Hematopoietic multipotent progenitor cell treated with erythropoietin and hydrocortisone succinate and interleukin-3 and kit ligand, for 4 days (in vitro differentiated cells): ENCODE measurements around the gene HMGA1.
"Not testable (repeated sequence)": the region's sequence is repeated elsewhere in the genome, so short reads cannot be mapped to it uniquely, and the experiment has no call there.

ENCODE experiments used
- DNase-seq: peaks from one replicate; pipeline ENCODE4 v3.0.0-alpha.2; 2015

HMGA1 gene

GRCh38 chr6:34241351-34242215, 4.9 kb downstream of the HMGA1 start:
- DNase-seq, result no peak

GRCh38 chr6:34242252-34243130, 5.8 kb downstream of the HMGA1 start:
- DNase-seq, result no peak

- DNase-seq, result no peak
Observed at GRCh38 chr6:34243131-34243771, 6.6 kb downstream of the HMGA1 start.

- DNase-seq, result peak; percentile 91
Observed at GRCh38 chr6:34243901-34244884, 7.5 kb downstream of the HMGA1 start.

DNA sequence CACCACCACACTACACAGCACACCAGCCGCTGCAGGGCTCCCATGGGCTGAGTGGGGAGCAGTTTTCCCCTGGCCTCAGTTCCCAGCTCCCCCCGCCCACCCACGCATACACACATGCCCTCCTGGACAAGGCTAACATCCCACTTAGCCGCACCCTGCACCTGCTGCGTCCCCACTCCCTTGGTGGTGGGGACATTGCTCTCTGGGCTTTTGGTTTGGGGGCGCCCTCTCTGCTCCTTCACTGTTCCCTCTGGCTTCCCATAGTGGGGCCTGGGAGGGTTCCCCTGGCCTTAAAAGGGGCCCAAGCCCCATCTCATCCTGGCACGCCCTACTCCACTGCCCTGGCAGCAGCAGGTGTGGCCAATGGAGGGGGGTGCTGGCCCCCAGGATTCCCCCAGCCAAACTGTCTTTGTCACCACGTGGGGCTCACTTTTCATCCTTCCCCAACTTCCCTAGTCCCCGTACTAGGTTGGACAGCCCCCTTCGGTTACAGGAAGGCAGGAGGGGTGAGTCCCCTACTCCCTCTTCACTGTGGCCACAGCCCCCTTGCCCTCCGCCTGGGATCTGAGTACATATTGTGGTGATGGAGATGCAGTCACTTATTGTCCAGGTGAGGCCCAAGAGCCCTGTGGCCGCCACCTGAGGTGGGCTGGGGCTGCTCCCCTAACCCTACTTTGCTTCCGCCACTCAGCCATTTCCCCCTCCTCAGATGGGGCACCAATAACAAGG, 8.5 kb downstream of the HMGA1 start:
- DNase-seq, result not testable (repeated sequence)

- DNase-seq, result not testable (repeated sequence)
Observed at GRCh38 chr6:34245761-34246140, 9.1 kb downstream of the HMGA1 start.

DNA sequence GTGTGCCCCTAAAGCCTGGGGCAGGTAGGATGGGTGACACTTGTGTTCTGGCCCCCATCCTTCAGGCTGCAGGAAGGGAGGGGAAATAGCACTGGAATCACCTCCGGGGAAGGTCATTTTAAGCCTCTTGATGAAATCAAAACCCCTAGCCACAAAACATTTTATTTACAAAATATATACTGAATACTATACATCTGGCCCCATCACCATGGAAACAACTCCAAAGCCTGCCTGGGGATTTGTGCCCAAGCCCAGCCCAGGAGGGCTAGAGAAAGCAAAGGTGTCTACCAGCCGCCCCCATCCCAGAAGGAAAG, 9.5 kb downstream of the HMGA1 start:
- DNase-seq, result no peak

- DNase-seq, result peak; percentile 81
Observed at GRCh38 chr6:34246563-34247391, 10.1 kb downstream of the HMGA1 start.

GRCh38 chr6:34247481-34248197, 11.0 kb downstream of the HMGA1 start:
- DNase-seq, result no peak

DNA sequence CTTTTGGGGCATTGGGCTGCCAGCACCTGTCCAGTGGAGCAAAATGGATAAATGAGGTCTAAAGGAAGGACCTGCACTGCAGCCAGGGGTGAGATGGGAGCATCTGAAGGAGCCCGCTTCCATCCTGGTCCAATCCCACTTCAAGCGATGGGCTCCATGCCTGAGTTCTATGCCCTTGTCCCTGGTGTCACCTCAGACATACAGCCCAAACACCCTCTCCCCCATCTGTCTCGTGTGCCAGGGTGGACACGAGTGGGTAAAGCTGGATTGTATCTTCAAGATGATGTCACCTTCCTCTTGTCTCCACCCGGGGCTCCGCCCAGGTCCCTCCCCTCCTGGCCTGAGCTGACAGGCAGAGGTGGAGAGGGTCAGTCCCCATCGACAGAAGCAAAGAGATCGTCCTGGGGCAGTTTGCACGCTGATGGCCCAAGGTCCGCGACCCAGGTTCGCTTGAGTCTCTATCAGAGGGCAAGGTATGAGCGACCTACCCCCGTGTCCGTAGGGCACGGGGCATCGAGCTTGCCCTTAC, 11.6 kb downstream of the HMGA1 start:
- DNase-seq, result peak; percentile 69

GRCh38 chr6:34248727-34249468, 12.2 kb downstream of the HMGA1 start, which contains the start of gene SMIM29:
Gene SMIM29 (minus strand): TSS chr6:34249006. CDS start chr6:34247791, 1,215 bp downstream.
- DNase-seq, result peak; percentile 98

- no peak for DNase-seq
Observed at GRCh38 chr6:34249469-34250261, 13.0 kb downstream of the HMGA1 start.

DNA sequence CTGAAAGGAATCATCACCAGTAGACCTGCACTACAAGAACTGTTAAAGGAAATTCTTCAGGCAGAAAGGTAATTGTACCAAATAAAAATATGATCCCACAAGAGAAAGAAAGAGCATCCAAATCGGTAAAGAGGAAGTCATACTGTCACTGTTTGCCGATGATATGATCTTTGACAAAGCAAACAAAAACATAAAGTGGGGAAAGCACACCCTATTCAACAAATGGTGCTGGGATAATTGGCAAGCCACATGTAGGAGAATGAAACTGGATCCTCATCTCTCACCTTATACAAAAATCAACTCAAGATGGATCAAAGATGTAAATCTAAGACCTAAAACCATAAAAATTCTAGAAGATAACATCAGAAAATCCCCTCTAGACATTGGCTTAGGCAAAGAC, 15.7 kb downstream of the HMGA1 start:
- not testable (repeated sequence) for DNase-seq

DNA sequence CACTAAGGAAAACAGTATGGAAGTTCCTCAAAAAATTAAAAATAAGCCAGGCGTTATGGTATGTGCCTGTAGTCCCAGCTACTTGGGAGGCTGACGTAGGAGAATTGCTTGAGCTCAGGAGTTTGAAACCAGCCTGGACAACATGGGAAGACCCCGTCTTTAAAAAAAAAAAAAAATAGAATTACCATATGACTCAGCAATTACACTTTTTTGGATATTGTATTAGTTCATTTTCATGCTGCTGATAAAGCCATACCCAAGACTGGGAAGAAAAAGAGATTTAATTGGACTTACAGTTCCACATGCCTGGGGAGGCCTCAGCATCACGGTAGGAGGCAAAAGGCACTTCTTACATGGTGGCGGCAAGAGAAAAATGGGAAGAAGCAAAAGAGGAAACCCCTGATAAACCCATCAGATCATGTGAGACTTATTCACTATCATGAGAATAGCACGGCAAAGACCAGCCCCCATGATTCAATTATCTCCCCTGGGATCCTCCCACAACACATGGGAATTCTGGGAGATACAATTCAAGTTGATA, 22.9 kb downstream of the HMGA1 start:
- no peak for DNase-seq

- DNase-seq, result no peak
Observed at GRCh38 chr6:34260576-34261267, 24.0 kb downstream of the HMGA1 start.

DNA sequence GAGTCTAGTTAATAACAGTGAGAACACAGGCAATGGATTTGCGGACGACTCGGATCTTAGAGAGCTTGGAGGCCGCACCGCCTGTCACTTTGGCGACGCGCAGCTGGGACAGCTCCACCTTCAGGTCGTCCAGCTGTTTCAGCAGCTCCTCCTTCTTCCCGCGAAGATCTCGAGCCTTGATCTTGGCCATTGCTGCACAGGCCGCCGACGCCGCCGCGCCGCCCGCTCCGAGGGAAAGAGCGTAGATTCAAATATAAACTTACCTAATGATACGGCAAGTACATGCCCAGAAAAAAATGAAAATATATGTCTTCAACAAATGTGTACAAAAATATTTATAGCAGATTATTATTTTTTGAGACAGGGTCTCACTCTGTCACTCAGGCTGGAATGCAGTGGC, 26.8 kb downstream of the HMGA1 start:
- DNase-seq, result not testable (repeated sequence)

DNA sequence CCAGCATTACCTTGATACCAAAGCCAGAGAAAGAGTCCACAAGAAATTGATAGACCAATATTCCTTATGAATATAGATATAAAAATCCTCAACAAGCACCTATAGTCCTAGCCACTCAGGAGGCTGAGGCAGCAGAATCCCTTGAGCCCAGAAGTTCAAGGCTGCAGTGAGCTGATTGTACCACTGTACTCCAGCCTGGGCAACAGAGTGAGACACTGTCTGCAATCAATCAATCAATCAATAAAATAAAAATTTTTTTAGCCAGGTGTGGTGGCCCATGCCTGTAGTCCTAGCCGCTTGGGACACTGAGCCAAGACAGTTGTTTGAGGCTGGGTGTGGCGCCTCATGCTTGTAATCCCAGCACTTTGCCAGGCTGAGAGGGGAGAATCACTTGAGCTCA, 31.1 kb downstream of the HMGA1 start:
- DNase-seq, result no peak
